ENCODE data around the gene CREB5.

DNA sequence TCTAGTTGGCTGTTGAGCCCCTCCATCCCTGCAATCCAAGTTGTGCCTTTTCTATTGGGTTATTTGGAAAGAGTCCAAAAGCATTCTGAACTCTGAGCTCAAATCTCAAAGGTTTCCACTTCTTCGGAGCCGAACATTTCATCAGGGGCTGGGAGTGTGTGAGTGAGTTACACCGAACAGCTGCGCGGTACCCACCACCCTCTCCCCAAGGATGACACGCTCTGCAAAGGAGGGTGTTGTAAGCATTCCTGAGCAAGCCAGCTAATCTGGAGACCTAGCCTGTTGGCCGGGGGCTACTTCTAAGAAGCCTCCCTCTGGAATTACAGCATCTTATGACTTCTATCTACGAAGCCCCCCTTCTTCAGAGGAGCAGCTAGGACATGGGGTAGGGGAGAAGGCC lies 270.5 kb downstream of the CREB5 start:
- TF ChIP-seq POLR2AphosphoS5 (IDR thresholded peaks at IDR 0.05; ENCODE audit: low read depth, low read length) (no peak), TAF1 (IDR thresholded peaks at IDR 0.05; ENCODE audit: borderline replicate concordance, low read depth, low read length) (no peak)

All from GM12892 (cell line).